Daoy (cell line): Measurements from ENCODE around the gene OR2T5. TPM values are rescaled to one million over a fixed set of nuclear protein-coding genes. Genes with fewer than 3 reads are reported as not detected.
"Not testable (repeated sequence)": the region's sequence is repeated elsewhere in the genome, so short reads cannot be mapped to it uniquely, and the experiment has no call there.

Experiments used
- DNase-seq: peaks from one replicate; pipeline ENCODE4 v3.0.0-alpha.2; 2015; ENCODE audit warnings: low read depth
- total RNA-seq: library from RNA; depleted of rRNA; stranded (reverse); fragments of >200 nt; shearing (Covaris generic); gene quantifications from 2 replicates; pipeline ENCODE4 v1.2.3, GENCODE V29; 2014; rRNA removed

The OR2T5 gene
- total RNA-seq, 1 experiment from 2014 or later: not detected

DNA sequence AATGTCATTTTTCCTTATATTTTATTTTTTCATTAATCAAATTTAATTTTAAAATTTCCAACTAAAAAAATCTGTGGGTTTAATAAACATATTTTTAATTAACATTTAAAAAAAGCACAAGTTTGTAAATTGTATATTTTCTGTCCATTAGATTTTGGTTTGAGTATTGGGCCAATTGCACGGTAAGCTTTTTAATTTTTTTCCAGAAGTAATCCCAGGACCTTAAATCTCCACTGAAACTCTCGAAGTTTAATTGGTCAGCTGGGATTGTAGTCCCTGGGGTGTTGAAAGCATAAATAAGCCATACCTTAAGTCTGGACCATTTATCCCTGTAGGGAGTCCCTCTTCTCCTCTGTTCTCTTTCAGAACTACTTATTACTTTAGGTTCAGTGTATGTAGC, 19.4 kb downstream of the OR2T5 start, which contains the start of gene OR2G6:
Gene OR2G6, plus strand, starts transcription at position 301 of the 400 bp plus-strand sequence. CDS start 13,574 bp downstream, outside the sequence.
- not testable (repeated sequence) for DNase-seq

DNA sequence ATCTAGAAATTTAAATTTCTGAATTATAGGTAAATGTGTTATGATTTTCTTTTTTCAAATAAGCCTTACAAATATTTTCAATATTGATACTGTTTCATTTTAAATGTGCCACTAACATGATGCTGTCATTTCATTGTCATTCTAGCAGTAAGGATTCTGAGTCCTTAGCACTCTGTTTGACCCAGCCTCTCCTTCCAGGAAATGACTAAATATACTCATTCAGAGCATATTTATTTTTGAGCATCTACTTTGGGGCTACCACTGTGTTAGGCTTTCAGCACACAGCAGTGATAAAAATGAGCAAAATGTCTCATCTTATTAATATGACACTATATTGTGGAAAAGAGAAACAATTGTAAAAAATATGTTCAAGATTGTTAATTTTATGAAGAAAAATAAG, 21.8 kb downstream of the OR2T5 start:
- not testable (repeated sequence) for DNase-seq

DNA sequence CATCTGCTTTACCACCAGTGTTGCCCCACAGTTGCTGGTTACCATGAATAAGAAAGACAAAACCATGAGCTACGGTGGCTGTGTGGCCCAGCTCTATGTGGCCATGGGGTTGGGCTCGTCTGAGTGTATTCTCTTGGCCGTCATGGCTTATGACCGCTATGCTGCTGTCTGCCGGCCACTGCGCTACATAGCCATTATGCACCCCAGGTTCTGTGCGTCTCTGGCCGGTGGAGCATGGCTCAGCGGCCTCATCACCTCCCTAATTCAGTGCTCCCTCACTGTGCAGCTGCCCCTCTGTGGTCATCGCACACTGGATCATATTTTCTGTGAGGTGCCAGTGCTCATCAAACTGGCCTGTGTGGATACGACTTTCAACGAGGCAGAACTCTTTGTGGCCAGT, 33.5 kb downstream of the OR2T5 start:
- DNase-seq: no peak

DNA sequence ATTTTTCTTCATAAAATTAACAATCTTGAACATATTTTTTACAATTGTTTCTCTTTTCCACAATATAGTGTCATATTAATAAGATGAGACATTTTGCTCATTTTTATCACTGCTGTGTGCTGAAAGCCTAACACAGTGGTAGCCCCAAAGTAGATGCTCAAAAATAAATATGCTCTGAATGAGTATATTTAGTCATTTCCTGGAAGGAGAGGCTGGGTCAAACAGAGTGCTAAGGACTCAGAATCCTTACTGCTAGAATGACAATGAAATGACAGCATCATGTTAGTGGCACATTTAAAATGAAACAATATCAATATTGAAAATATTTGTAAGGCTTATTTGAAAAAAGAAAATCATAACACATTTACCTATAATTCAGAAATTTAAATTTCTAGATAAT, 49.1 kb downstream of the OR2T5 start:
- DNase-seq: not testable (repeated sequence)

Other genes starting within 250 kb of the OR2T5 start
- 0.57 and 1.7 TPM in 2 replicates for gene OR2T33, start 210.6 kb upstream of the OR2T5 start, total RNA-seq
- gene OR2T12, start 185.2 kb upstream of the OR2T5 start, total RNA-seq: not detected in 2 replicates
- not detected in 2 replicates for gene OR2M7, start 164.0 kb upstream of the OR2T5 start, total RNA-seq
- gene OR14C36, start 139.8 kb upstream of the OR2T5 start, total RNA-seq: not detected in 2 replicates
- gene OR2T4, start 126.9 kb upstream of the OR2T5 start, total RNA-seq: not detected in 2 replicates
- gene OR2T6, start 112.8 kb upstream of the OR2T5 start, total RNA-seq: not detected in 2 replicates
- not detected in 2 replicates for gene OR2T1, start 85.5 kb upstream of the OR2T5 start, total RNA-seq
- gene OR2T2, start 43.0 kb upstream of the OR2T5 start, total RNA-seq: not detected in 2 replicates
- gene OR2T3, start 15.2 kb upstream of the OR2T5 start, total RNA-seq: not detected in 2 replicates
- not detected in 2 replicates for gene OR2G6, start 19.5 kb downstream of the OR2T5 start, total RNA-seq
- not detected in 2 replicates for gene OR2T29, start 74.2 kb downstream of the OR2T5 start, total RNA-seq
- not detected in 2 replicates for gene OR2T34, start 86.2 kb downstream of the OR2T5 start, total RNA-seq
- gene OR2T10, start 109.1 kb downstream of the OR2T5 start, total RNA-seq: not detected in 2 replicates
- gene OR2T11, start 146.5 kb downstream of the OR2T5 start, total RNA-seq: not detected in 2 replicates
- not detected in 2 replicates for gene OR2T35, start 156.7 kb downstream of the OR2T5 start, total RNA-seq
- gene OR2T27, start 166.9 kb downstream of the OR2T5 start, total RNA-seq: not detected in 2 replicates
- gene OR14I1, start 214.2 kb downstream of the OR2T5 start, total RNA-seq: not detected in 2 replicates